ENCODE results near the gene ARL10.

The ARL10 gene

DNA sequence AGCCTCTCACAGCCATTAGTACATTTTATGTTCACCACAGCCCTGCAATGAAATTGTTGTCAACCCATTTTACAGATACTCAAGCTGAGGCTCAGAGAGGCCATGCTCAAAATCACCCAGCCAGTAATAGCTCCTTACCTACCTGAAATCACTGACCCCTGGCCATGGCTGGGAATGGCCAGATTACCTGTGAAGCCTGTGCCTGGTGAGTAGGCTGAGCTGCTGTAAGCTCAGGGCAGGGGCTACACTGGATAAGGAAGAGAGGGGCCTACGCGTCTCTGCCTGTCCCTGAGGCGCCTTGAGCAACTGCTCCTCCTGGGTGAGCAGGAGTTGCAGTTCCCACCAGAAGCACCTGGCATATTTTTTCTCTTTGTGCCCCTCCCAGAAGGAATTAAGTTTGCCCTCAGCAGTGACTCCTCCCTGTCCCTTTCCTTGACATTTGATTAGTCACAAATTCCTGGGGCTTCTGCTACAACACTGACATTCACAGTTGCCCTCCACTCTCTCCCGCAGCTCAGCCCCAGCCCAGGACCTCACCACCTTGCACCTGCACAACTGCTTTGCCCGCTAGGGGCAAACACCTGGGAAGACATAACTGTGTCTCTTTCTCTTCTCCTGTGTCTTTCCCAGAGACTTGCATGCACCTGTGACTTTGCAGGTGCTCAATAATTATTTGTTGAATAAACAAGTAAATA is 45.3 kb downstream of the ARL10 start:
- DNase-seq (ENCODE audit: low spot score), result no peak

DNA sequence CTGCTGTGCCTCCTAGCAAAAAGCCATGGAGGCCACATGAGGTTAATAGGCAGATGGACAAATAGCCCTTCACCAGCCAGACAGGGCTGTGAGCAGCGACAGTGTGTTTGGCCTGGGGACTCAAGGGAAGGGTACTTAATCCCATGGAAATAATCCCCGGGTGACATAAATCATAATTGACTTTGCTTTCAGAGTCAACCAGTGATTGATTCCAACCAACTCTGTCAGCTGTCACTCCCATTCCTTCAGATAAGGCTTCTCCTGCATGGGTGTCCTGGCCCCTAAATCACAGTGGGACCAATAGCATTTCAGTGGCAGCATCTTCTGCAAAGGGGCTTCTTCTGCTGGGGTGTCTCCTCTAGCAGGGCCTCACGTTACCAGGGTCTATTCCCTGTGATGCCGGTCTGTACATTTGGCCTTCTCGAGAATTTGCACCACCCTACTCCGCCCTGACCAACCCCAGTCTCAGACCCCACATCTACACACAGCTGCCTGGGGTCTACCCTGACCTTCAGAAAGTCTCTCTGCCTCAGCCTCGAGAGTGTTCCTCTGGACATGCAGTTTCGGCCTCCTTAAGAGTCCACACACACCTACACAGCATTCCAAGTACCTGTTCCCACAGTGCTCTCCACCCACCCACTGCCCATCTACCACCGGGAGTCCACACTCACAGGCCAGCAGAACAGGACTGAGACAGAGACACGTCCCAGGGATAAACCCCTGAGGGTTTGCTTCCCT is 47.4 kb downstream of the ARL10 start:
- DNase-seq (ENCODE audit: low spot score), result no peak

DNA sequence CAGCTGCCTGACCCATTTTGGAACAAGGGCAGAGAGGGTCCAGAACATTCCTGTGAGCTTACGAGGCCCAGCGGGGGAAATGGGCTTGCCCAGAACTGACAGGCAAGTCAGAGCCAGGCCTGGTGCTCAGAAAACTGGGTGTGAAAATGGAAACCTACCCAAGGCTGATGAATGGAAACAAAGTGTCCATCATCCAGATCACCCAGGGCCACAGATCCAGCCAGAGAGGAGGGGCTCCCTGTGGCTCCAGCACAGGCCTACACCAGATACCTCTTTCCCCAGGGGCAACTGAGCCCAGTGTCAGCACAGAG is 47.9 kb downstream of the ARL10 start:
- DNase-seq (ENCODE audit: low spot score), result no peak

DNA sequence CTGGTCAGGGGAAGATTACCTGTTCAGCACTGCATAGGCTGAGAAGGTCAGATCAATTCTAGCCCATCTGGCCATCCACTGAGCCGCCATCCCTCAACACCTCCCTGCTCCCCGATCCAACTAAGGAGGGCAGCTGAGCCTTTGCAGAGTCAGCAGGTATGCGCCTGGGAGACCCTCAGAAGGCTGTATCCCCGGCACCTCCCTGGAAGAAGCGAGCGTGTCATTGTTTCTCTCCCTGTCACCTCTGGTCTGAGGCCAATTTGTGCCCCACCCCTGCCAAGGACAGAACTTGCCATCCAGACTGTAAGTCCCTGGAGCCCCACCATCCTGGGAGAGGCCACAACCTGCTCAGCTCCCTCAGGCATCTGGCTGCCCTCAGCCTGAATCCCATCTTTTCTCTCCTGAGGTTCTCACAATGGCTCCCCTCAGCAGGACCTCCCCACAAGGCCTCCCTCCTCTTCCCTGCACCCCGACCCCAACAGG is 48.5 kb downstream of the ARL10 start:
- DNase-seq (ENCODE audit: low spot score), result no peak

DNA sequence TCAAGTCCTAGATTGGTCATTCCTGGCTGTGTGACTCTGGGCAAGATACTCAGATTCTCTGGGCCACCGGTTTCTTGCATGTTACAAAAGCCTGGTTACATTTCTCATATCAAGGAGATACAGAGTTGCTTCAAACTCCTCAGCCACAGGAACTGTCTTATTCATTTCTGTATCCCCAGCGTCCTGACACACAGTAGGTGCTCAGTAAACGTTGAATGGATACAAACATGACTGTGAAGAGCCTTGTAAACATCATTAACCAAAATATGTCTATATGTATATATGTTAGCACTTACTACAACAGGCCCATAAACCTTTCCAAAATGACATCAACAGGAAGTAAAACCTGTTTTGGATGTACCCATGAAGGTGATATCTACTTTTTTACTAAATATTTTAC is 49.4 kb downstream of the ARL10 start:
- no peak for DNase-seq (ENCODE audit: low spot score)

DNA sequence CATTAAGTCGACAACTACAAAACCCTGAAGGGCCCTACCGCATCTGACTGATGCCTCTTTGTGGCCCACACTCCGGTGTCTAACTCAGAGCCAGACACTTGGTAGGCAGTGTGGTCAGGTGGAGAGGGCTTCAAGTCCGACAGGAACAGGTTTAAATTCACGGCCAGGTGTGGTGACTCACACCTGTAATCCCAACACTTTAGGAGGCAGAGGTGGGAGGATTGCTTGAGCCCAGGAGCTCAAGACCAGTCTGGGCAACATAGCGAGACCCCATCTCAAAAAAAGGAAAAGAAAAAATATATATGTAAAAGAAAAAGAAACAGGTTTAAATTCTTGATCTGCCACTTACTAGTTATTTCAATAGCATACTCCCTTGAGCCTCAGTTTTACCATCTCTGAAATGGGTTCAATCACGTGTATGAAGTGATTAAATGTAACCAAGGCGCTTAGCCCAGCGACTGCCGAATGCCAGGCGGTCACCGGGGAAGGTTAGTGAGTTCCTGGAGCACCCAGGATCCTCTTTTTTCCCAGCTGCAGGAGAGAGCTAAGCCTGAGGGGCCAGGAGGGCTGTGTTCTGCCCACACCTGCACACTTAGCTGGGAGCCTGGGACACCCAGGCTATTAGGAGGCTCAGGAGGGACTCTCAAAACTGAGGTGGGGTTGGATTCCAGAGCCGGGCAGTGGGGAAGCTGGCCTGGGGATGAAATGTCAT is 50.1 kb downstream of the ARL10 start:
- DNase-seq (ENCODE audit: low spot score), result no peak

DNA sequence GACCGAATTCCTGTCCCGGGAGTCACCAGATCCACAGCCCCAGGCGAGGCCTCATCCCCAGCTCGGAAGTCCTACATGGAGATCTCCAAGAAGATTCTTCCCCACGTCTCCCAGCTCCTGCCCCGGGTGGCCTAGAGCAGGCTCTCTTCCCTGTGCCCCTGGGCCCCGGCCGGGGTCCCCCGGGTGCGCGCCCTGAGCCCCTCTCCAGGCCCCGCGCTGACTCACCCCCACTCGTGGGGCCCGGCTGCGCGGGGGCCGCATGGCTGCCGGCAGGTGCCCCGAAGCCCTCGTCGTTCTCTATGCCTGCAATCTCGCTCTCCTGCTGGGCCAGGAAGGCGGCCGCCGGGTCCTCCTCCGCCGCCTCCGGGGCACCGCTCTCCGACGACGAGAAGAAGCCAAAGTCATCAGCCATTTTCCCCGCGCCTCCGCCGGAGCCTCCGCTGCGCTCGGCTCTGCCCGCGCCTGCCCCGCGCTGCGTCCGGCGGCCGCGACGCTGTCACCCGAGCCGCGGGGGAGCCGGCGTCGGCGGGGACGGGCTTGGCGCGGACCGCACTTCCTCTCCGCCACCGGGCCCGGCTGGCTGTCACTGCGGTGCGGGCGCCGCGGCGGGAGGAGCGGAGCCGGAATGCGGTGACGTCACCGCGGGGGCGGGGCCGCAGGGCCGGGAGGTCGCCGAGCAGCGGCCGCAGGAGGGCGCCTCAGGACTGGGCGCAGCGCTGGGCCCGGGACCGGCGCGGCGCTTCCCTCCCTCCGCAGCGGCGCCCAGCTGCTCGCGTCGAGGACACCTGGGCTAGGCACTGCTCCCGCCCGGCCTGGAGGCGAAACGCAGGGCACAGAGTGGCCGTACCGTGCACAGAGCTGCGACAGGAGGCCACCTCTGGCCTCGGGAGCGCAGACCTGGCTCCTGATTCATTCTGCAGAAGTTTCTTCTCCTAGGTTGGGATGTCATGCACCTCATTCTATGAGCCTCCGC is 51.0 kb downstream of the ARL10 start, which contains the start of gene CLTB:
Gene CLTB, minus strand, starts transcription at position 588 of the 973 bp plus-strand sequence. Its CDS starts 176 bp downstream, at position 412.
- peak; percentile 89 for DNase-seq (ENCODE audit: low spot score)

DNA sequence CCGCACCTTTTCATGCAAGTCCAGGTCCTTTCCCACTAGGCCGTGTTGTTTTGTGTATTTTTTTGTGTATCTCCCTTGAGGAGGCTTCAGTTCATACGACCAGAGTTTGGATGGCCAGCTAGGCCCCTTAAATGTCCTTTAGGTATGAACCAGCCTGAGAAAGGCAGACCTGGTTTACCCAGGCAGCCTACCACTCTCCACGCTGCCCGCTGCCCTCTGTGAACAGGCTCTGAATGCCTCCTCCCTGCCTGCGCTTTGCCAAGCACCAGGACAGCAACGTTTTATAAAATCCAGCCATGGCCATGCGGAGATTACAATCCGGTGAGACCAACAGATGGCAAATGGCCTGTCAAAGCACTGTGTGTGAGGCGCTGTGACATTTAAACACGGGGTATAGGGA is 51.7 kb downstream of the ARL10 start:
- DNase-seq (ENCODE audit: low spot score), result no peak

DNA sequence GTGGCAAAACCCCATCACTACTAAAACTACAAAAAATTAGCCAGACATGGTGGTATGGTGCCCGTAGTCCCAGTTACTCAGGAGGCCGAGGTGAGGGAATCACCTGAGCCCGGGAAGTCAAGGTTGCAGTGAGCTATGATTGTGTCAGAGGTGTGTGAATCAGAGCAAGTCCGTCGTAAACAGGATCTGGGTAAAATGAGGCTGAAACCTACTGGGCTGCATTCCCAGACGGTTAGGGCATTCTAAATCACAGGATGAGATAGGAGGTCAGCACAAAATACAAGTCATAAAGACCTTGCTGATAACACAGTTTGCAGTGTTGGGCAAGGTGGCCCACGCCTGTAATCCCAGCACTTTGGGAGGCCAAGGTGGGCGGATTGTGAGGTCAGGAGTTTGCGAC is 53.0 kb downstream of the ARL10 start:
- DNase-seq (ENCODE audit: low spot score), result no peak

DNA sequence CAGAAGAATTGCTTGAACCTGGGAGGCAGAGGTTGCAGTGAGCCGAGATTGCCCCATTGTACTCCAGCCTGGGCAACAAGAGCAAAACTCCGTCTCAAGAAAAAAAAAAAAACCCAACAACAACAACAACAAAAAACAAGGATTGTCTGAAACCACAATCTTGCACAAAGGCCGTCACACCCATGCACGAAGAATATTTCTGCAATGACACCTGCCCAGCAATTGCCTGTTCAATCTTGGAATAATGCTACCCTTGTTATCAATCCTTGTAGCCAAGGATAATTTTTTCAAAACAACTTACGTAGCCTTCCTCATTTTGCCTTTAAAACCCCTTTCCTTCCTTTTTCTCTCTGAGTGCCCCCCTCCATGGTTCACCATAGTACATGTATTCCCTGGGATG is 54.8 kb downstream of the ARL10 start:
- no peak for DNase-seq (ENCODE audit: low spot score)

DNA sequence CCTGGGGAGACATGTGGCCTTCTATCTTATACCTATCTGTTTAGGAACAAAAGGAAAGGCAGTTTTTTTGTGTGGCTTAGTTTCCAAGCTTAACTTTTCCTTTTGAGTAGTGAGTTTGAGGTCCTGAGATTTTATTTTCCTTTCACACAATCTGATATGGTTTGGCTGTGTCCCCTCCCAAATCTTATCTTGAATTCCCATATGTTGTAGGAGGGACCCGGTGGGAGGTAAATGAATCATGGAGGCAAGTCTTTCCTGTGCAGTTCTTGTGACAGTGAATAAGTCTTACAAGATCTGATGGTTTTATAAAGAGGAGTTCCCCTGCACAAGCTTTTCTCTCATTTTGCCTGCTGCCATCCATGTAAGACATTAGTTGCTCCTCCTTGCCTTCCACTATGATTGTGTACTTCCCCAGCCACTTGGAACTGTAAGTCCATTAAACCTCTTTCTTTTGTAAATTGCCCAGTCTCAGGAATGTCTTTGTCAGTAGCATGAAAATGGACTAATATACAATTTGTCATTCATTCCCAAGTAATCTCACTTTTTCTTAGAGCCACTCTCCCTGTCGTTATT is 55.8 kb downstream of the ARL10 start:
- no peak for DNase-seq (ENCODE audit: low spot score)

DNA sequence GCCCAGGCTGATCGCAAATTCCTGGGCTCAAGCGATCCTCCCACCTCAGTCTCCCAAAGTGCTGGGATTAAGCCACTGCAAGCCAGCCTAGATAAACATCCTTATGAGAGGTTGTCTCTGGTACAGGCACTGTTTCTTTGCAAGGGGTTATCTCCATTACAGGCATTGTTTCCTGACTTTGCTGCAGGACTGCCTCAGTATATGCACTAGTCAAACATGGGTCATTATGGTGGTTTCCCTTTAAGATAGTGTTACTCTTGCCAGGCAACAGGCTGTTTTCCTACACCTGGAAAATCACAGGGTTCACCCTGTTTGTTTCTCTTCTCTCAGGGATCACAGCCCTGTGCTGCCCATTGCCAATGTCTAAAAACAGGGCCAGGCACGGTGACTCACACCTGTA is 58.9 kb downstream of the ARL10 start:
- DNase-seq (ENCODE audit: low spot score), result no peak

DNA sequence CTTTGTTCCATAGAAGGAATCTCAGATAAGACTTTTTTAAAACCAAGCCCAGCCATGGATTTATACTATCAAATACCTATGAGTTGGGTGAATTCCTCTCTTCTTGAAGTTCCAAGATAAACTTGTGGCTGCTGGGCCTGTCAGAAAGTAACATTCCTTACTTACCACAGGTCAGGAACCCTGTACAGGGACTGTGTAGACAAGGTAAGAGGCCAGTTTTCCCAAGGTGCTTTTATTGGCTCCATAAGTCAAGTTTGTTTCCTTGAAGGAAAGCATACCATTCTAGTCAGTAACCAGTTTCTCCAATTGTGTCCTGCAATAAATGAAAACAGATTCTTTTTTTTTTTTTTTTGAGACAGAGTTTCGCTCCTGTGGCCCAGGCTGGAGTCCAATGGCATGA is 59.9 kb downstream of the ARL10 start:
- DNase-seq (ENCODE audit: low spot score), result no peak

DNA sequence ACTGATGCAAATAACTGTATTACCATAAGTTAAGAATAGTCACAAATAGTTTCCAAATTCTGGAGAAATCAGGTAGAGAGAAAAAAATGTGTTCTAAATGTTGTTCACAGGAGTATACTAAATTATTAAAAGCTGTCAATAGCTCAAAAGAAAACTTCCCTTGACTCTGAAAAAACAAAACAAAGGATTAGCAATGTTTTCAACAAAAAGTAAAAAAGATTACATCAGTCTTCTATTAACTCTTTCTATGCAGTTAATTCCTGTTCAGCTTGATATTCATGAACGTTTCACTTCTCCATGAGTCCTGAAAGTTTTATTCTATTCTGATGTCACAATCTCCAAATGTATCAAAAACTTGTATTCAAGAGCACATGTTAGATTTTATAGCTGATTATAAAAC is 60.5 kb downstream of the ARL10 start:
- DNase-seq (ENCODE audit: low spot score), result no peak

DNA sequence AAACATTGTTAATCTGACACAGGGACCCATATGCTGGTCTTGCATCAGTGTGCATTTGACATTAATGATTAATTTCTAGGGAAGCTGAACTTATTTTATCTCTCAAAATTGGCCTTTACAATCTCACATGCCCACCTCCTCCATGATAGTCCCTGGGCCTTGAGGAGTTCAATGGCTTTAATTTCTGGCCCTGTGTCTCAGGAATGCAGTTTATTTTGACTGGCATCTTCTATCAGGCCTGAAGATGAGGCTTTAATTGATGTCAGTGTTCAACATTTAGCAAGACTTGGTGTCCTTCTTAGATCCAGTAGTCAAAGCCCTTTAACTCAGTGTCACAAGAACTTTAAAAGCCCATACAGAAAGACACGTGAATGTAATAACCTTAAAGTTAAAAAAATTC is 61.6 kb downstream of the ARL10 start:
- DNase-seq (ENCODE audit: low spot score), result no peak

DNA sequence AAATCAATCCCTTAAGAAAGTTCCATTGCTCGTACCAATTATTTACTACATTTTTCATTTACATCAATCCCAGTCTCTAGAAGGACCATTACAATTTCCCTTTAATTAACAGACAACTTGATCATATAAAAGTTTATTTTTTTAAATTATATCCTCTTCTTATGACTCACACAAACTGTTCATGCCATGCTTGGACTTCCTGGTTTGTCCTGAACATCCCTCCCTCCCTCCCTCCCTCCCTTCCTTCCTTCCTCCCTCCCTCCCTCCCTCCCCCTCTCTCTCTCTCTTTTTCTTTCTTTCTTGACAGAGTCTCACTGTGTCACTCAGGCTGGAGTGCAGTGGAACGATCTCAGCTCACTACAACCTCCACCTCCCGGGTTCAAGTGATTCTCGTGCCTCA is 62.7 kb downstream of the ARL10 start:
- no peak for DNase-seq (ENCODE audit: low spot score)

DNA sequence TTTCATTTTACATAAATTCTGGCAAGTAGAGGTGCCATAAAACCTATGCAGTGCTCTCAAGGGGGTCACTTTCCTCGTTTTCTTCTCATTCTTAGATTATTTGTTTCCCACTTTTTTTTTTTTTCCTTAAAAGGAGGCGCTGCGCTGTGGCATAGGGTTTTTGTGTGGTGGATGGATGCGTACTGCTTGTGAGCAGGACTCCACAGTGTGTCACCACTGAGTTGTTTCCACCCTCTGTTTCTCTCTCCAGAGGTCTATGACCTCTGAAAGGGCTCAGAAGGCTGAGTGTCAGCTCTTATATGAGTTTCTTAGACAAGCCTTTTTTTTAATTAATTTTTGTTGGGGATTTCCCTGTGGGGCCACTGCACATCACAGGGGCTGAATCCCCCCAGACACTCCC is 64.7 kb downstream of the ARL10 start:
- no peak for DNase-seq (ENCODE audit: low spot score)

Data from CD4-positive, alpha-beta T cell treated with Interleukin-15 for 4 hours (primary cell).